ENCODE results near the gene DHRS13. TPM values are rescaled to one million over a fixed set of nuclear protein-coding genes. Genes with fewer than 3 reads are reported as not detected.

DHRS13 gene
- total and polyA plus RNA-seq, 2 donors (not counting 3 experiments of a cell fraction or from before 2014, with no cell fraction given): 7.2 to 9.3 TPM

GRCh38 chr17:28949185-28950016, 46.5 kb upstream of the DHRS13 start:
- TF ChIP-seq CTCF (IDR thresholded peaks at IDR 0.05; ENCODE audit: extremely low read depth in 1 of 2, insufficient read depth in 1 of 2, low read depth in 1 of 2, low read length in 2 of 2) (no peak), EZH2 (IDR thresholded peaks at IDR 0.05; ENCODE audit: borderline replicate concordance, low read depth, low read length, severe bottlenecking) (no peak), JUN (IDR thresholded peaks at IDR 0.05; ENCODE audit: borderline replicate concordance, insufficient read depth, insufficient read length, low read depth) (no peak), POLR2AphosphoS5 (IDR thresholded peaks at IDR 0.05; ENCODE audit: insufficient read depth, low read depth, low read length) (peak; percentile 66), FOS (IDR thresholded peaks at IDR 0.05; ENCODE audit: borderline replicate concordance, insufficient read depth, low read length) (no peak), MAX (IDR thresholded peaks at IDR 0.05; ENCODE audit: insufficient read depth, insufficient read length) (no peak), GATA2 (IDR thresholded peaks at IDR 0.05; ENCODE audit: insufficient read depth, insufficient read length, low read depth, low read length) (no peak), MYC (IDR thresholded peaks at IDR 0.05; ENCODE audit: low read depth, low read length) (no peak), POLR2A (IDR thresholded peaks at IDR 0.05; ENCODE audit: low read depth, low read length) (peak; percentile 72)
- intact Hi-C loops (cut with micrococcal nuclease): loop anchor here (1.0 to 5.0 kb wide), 3 partner anchors 23 to 141 kb away; partner anchors contain the start of gene FLOT2
- Histone ChIP-seq H3K4me3 (replicated peaks in 1 of 3; ENCODE audit: insufficient read depth in 1 of 3, low read depth in 1 of 3, low read length in 3 of 3) (peak overlapping the region; percentile 74 to 95 (median 80)), H4K20me1 (replicated peaks; ENCODE audit: control insufficient read depth, extremely low read depth, insufficient read depth, low read length) (peaks cover 3% of the 10 kb centered on the region), H3K4me2 (ENCODE audit: insufficient read depth, low read length) (peak overlapping the region; percentile 73), H3K4me1 (ENCODE audit: control insufficient read depth, extremely low read depth, insufficient read depth, low read length) (peaks cover 39% of the 10 kb centered on the region), H3K79me2 (ENCODE audit: control insufficient read depth, insufficient read depth, low read length) (peaks cover 48% of the 10 kb centered on the region), H3K9ac (replicated peaks; ENCODE audit: extremely low read depth, insufficient read depth, low read length) (peak overlapping the region; percentile 85), H3K9me1 (replicated peaks; ENCODE audit: control insufficient read depth, extremely low read depth, insufficient read depth, low read length) (no peaks in the 10 kb centered on the region), H2AFZ (ENCODE audit: low read depth, low read length) (peak overlapping the region; percentile 49), H3K27me3 (ENCODE audit: control insufficient read depth in 2 of 2, insufficient read depth in 2 of 2, low read length in 2 of 2) (no peaks in the 10 kb centered on the region), H3K27ac (ENCODE audit: insufficient read depth, low read depth, low read length) (peak overlapping the region; percentile 82), H3K36me3 (ENCODE audit: control insufficient read depth in 2 of 2, extremely low read depth in 1 of 2, insufficient read depth in 2 of 2, low read length in 2 of 2) (no peaks in the 10 kb centered on the region), H3K9me3 (replicated peaks; ENCODE audit: control insufficient read depth, insufficient read depth, low read length) (no peaks in the 10 kb centered on the region)
- BruUV-seq (replicated peaks): no TSS peak
- dilution Hi-C loops (cut with MboI; ENCODE audit: extremely low pct_ligation_motif_present, low sequenced_read_pairs): no loop called here
- CTCF ChIA-PET: interaction anchor here (0.7 to 7.8 kb wide), 16 partner anchors 11 to 230 kb away, joined by 3 to 249 read pairs (median 5); partner anchors contain the start of genes NEK8, RPL23A and TLCD1
- DNase-seq (ENCODE audit: low read depth, low spot score): peak; percentile 76
- peak; percentile 69 for FAIRE-seq
- POLR2A ChIA-PET: interaction anchor here (0.6 to 1.4 kb wide), 2 partner anchors 9 to 13 kb away, joined by 4 to 5 read pairs; no protein-coding TSS in a partner anchor

Data from endothelial cell of umbilical vein (primary cell).